Calu3 (cell line): ENCODE data around the gene GLT1D1. TPM values are rescaled to one million over a fixed set of nuclear protein-coding genes. Genes with fewer than 3 reads are reported as not detected.

Experiments
- BruUV-seq: library from RNA; stranded (reverse); fragments of 400-500 nt; replicated peaks from 2 replicates; lab custom pipeline; 2021; lab: Mats Ljungman, UMichigan
- CTCF ChIA-PET: fragments of 300-600 bp; sonication (Branson Sonifier 250); formaldehyde crosslinking; loops from one replicate; lab custom pipeline; 2022; ENCODE audit warnings: antibody characterized with exemption; lab: Charles Lee
- DNase-seq: peaks from one replicate; pipeline ENCODE4 v3.0.0; 2022
- H3K27ac Mint-ChIP-seq: one replicate; pipeline ENCODE4 v1.8.0; 2022; ENCODE audit warnings: mixed read lengths; ENCODE audit not compliant: unreplicated experiment
- H3K27me3 Mint-ChIP-seq: one replicate; pipeline ENCODE4 v1.8.0; 2022; ENCODE audit warnings: mixed read lengths; ENCODE audit not compliant: unreplicated experiment
- H3K36me3 Mint-ChIP-seq: one replicate; pipeline ENCODE4 v1.8.0; 2022; ENCODE audit warnings: mild to moderate bottlenecking, moderate library complexity, mixed read lengths; ENCODE audit not compliant: insufficient read depth, unreplicated experiment
- H3K4me1 Mint-ChIP-seq: one replicate; pipeline ENCODE4 v1.8.0; 2022; ENCODE audit warnings: mild to moderate bottlenecking, low read depth, mixed read lengths; ENCODE audit not compliant: unreplicated experiment
- H3K4me3 Mint-ChIP-seq: one replicate; pipeline ENCODE4 v1.8.0; 2022; ENCODE audit warnings: mild to moderate bottlenecking, low read depth, moderate library complexity, mixed read lengths; ENCODE audit not compliant: unreplicated experiment
- H3K9me3 Mint-ChIP-seq: one replicate; pipeline ENCODE4 v1.8.0; 2022; ENCODE audit warnings: low read depth, mixed read lengths; ENCODE audit not compliant: unreplicated experiment
- intact Hi-C: fragments of 100-400 bp; cut with micrococcal nuclease; formaldehyde crosslinking; loops from one replicate; pipeline ENCODE4 v1.10.0; 2022; ENCODE audit not compliant: unreplicated experiment
- total RNA-seq: library from RNA; stranded (reverse); gene quantifications from 2 replicates; pipeline ENCODE4 v1.2.3, GENCODE V29; 2022
- TF ChIP-seq, protein P1 (sequence below): fragments of 200-600 bp; IDR thresholded peaks from one replicate; pipeline ENCODE4 v1.8.0; 2022; ENCODE audit warnings: antibody characterized with exemption; ENCODE audit not compliant: unreplicated experiment

GLT1D1 gene
- total RNA-seq, 1 experiment from 2014 or later: not detected

DNA sequence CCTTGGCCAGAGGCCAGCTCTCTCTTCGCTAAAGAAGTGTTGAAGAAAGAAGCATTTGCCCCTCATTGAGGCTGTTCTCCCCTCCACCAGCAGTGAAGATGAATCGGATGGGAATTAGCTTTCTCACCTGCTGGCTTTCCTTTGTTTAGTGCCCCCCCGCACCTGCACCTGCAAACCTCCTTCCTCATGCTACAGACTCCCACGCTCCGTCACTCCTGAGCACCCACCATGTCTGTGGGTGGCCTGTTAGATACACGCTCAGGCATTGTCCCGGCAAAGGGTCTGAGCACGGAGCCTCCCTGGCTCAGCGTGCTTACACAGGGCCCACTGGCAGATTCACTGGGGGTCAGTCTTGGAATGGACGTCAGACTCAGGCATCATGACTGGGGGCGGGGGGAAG, 121.6 kb downstream of the GLT1D1 start:
- peaks cover 9% of the 10 kb centered on the region for H3K9me3 Mint-ChIP-seq
- H3K36me3 Mint-ChIP-seq: no peaks in the 10 kb centered on the region
- H3K27me3 Mint-ChIP-seq: no peaks in the 10 kb centered on the region
- H3K4me3 Mint-ChIP-seq: no peak overlapping the region
- no TSS peak for BruUV-seq
- H3K4me1 Mint-ChIP-seq: no peaks in the 10 kb centered on the region
- TF ChIP-seq, protein P1, sequence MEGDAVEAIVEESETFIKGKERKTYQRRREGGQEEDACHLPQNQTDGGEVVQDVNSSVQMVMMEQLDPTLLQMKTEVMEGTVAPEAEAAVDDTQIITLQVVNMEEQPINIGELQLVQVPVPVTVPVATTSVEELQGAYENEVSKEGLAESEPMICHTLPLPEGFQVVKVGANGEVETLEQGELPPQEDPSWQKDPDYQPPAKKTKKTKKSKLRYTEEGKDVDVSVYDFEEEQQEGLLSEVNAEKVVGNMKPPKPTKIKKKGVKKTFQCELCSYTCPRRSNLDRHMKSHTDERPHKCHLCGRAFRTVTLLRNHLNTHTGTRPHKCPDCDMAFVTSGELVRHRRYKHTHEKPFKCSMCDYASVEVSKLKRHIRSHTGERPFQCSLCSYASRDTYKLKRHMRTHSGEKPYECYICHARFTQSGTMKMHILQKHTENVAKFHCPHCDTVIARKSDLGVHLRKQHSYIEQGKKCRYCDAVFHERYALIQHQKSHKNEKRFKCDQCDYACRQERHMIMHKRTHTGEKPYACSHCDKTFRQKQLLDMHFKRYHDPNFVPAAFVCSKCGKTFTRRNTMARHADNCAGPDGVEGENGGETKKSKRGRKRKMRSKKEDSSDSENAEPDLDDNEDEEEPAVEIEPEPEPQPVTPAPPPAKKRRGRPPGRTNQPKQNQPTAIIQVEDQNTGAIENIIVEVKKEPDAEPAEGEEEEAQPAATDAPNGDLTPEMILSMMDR: no peak
- intact Hi-C loops: no loop called here
- DNase-seq: no peak
- CTCF ChIA-PET: no interaction called here
- H3K27ac Mint-ChIP-seq: no peak overlapping the region

DNA sequence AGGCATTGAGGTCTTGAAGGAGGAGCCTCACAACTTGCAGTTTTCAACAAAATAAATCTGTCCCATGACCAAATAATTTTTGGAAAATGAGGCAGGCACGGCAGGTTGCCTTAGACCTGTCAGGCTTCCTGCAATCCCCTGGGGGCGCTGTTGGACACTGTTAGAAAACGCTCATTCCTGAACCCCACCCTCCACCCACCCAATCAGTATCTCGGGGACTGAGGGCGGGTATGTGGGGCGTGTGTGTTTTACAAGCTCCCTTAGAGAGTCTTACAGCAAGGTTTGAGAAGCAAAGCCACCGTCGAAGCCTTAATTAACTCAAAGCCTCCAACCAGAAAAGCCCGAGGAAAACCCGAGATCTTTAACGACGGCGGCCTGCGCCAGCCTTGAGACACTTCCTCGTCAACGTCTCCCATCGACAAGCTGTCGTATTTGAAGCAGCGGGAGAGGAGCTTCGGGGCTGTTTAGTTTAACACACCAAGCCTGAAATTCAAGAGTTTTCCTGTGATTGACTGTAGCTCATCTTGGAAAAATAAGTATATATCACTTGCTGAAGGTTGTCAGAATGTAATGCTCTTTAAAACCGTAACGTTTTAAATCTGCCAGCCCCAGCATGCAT, 123.0 kb downstream of the GLT1D1 start:
- no peaks in the 10 kb centered on the region for H3K4me1 Mint-ChIP-seq
- H3K9me3 Mint-ChIP-seq: peaks cover 9% of the 10 kb centered on the region
- H3K36me3 Mint-ChIP-seq: no peaks in the 10 kb centered on the region

DNA sequence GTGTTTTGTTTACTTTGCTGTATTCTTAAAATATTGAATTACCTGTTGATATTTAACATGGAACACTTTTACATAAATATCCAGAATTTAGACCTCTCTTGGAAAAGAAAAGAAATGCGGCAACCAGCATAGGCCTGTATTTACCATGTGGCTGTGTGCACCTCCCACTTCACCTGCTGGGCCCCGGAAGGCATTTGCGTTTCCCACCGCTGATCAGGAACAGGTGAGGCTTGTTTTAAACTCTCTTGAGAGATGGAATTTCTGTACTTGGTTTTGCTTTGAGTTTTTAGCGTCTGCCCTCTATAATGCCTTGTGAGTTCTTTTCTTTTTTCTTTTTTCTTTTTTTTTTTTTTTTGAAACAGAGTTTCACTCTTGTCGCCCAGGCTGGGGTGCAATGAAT, 124.2 kb downstream of the GLT1D1 start:
- H3K4me1 Mint-ChIP-seq: no peaks in the 10 kb centered on the region
- TF ChIP-seq, protein P1: no peak
- H3K9me3 Mint-ChIP-seq: peaks cover 17% of the 10 kb centered on the region
- no TSS peak for BruUV-seq
- H3K27me3 Mint-ChIP-seq: no peaks in the 10 kb centered on the region
- H3K4me3 Mint-ChIP-seq: no peak overlapping the region
- intact Hi-C loops: no loop called here
- CTCF ChIA-PET: interaction anchor here (0.6 to 0.7 kb wide), 3 partner anchors 15 to 778 kb away, joined by 3 to 5 read pairs (median 3); no protein-coding TSS in a partner anchor
- no peaks in the 10 kb centered on the region for H3K36me3 Mint-ChIP-seq
- H3K27ac Mint-ChIP-seq: no peak overlapping the region
- DNase-seq: no peak

More for the DNA sequence above, 123.0 kb downstream of the GLT1D1 start:
- H3K27ac Mint-ChIP-seq: no peak overlapping the region
- H3K4me3 Mint-ChIP-seq: no peak overlapping the region
- CTCF ChIA-PET: no interaction called here
- H3K27me3 Mint-ChIP-seq: no peaks in the 10 kb centered on the region
- BruUV-seq: no TSS peak
- TF ChIP-seq, protein P1: no peak
- DNase-seq: no peak
- intact Hi-C loops: no loop called here

DNA sequence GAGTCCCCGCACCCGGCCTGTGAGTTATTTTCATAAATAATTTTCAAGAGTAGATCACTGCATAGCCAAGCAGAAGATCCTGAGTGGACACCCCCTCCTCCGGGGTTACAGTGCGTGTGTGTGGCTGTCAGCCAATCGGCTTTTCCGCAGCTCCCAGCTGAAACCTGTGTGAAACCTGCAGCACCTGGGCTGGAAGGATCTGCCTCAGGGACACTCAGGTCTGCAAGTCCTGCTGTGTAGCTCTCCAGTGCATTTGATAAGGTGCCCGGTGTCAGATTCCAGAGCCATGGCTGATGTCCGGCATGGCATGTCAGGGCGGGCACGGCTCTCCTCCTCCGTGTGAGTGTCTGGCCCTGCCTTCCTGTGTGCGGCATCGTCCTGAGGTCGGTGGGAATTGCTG, 124.8 kb downstream of the GLT1D1 start:
- peaks cover 17% of the 10 kb centered on the region for H3K9me3 Mint-ChIP-seq
- H3K4me3 Mint-ChIP-seq: no peak overlapping the region
- no TSS peak for BruUV-seq
- H3K27me3 Mint-ChIP-seq: no peaks in the 10 kb centered on the region
- H3K36me3 Mint-ChIP-seq: no peaks in the 10 kb centered on the region
- H3K27ac Mint-ChIP-seq: no peak overlapping the region
- DNase-seq: no peak
- CTCF ChIA-PET: interaction anchor here (0.6 to 0.7 kb wide), 3 partner anchors 14 to 779 kb away, joined by 3 to 5 read pairs (median 3); no protein-coding TSS in a partner anchor
- TF ChIP-seq, protein P1: no peak
- intact Hi-C loops: no loop called here
- H3K4me1 Mint-ChIP-seq: no peaks in the 10 kb centered on the region
